ENCODE measurements around the gene SLBP.

DNA sequence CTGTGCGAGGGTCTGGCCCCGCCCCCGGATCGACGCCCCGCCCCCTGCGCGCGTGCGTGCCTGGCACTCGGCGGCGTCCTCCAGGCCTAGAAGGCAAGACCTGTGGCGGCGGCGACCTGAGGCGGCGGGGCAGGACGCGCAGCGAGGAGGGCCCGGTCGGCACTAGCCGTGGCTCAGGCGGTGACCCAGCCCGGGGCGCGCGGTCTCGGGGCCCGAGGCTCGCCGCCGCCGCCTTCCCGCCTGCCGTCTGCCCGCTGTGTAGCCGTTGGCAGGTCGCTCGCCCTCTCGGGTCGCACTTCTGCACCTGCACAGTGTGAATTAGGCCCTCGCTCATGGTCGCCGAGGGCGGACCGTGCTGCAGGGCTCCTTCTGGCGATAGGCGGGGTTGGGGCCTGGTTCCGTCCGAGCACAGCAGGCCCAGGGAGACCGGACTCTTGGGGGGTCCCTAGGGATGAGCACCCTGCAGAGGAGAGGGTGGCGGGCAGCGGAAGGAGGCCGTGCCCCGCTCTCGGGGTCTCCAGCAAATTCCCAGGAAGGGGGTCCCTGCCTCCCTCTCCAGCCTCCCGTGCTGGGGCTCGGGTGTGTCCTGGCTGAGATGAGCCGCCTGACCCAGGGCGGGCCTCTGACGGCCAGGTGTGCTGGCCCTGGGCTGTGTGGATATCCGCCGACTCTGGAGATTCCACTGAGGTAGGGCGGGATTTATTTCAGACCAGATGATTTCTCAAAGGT, 27.4 kb downstream of the SLBP start:
- TF ChIP-seq, protein P1, sequence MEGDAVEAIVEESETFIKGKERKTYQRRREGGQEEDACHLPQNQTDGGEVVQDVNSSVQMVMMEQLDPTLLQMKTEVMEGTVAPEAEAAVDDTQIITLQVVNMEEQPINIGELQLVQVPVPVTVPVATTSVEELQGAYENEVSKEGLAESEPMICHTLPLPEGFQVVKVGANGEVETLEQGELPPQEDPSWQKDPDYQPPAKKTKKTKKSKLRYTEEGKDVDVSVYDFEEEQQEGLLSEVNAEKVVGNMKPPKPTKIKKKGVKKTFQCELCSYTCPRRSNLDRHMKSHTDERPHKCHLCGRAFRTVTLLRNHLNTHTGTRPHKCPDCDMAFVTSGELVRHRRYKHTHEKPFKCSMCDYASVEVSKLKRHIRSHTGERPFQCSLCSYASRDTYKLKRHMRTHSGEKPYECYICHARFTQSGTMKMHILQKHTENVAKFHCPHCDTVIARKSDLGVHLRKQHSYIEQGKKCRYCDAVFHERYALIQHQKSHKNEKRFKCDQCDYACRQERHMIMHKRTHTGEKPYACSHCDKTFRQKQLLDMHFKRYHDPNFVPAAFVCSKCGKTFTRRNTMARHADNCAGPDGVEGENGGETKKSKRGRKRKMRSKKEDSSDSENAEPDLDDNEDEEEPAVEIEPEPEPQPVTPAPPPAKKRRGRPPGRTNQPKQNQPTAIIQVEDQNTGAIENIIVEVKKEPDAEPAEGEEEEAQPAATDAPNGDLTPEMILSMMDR (IDR thresholded peaks at IDR 0.05; ENCODE audit: insufficient read depth, low read length, poor library complexity, severe bottlenecking) = no peak
- TF ChIP-seq EZH2phosphoT487 (conservative IDR thresholded peaks at IDR 0.05; ENCODE audit: low read length) = no peak
